ENCODE results near the gene ZKSCAN1.
"Not testable (repeated sequence)": the region's sequence is repeated elsewhere in the genome, so short reads cannot be mapped to it uniquely, and the experiment has no call there.

Gene ZKSCAN1

DNA sequence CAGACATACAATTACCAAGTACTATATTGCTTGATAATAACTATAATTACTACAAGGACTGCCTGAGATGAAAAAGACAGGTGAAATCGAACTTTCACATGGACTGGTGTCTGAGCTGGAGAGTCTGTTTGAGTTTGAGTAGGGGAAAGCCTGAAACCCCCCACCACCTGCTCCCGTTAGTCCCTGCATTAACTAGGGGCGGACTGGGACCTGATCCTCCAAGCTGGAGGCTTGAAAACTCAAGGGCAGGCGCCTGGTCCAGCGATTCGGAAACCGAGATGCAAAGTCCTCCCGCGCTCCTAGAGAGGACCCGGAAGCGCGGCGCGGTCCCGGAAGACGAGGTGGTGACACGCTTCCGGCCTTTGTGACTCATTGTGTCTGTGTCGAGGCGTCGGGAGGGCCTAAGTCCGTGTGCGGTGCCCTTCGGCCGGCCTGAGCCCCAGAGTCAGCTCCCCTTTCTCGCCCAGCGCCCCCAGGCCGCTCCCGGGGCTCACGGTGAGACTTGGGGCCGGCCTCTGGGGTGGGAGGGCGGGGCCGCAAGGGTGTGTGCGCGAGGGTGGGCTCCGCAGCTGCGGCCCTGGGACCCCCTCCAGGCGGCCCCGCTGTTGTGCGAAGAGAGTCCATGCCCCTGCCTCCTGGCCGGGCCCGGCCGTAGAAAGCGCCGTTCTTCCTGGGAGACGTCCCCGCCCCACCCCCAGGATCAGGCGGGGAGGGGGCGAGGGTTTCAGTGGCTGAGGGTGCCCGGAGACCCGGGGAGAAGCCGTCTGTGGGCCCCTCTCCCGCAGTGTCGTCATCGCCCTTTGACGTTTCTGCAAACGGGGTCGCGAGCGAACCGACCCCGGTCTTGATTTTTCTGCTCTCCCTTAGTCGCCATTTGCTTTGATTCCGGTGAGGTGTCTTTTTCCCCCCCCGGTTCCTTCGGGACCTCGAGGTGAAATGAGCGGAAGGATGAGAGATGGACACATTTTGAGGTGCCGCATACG, at the start of gene ZKSCAN1:
Gene ZKSCAN1, plus strand, starts transcription at position 365 of the 983 bp plus-strand sequence. CDS start 7,911 bp downstream, outside the sequence.
- Histone ChIP-seq H3K9ac (peak within 1 kb of the TSS; percentile 94 to 100 (median 99)), H3K9me3 (replicated peaks in 1 of 11) (no peaks in the 10 kb centered on the region), H3K27me3 (no peaks in the 10 kb centered on the region), H3K36me3 (peaks cover 15 to 39% (median 30%) of the 10 kb centered on the region in 11 experiments), H3K27ac (peak within 1 kb of the TSS; percentile 92 to 99 (median 97)), H3K4me3 (peak within 1 kb of the TSS; percentile 93 to 100 (median 97)), H3K4me2 (peak within 1 kb of the TSS; percentile 82 to 97 (median 90)), H3K4me1 (peaks cover 15 to 38% (median 25%) of the 10 kb centered on the region in 10 experiments), H4K20me1 (peaks cover 32 to 48% (median 44%) of the 10 kb centered on the region in 11 experiments; a peak in 21 of 22 replicates)
- TF ChIP-seq Cebpa-rat (IDR thresholded peaks at IDR 0.05) = no peak

DNA sequence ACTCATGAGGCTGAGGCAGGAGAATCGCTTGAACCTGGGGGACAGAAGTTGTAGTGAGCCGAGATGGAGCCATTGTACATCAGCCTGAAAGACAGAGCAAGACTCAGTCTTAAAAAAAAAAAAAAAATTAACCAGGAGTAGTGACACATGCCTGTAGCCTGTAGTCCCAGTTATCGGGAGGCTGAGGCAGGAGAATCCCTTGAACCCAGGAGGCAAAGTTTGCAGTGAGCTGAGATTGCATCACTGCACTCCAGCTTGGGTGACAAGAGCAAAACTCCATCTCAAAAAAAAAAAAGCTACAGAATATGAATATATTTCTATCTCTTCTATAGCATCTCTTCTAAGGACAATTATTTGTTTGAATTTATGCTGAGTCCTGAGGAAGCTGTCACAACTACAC, 46.1 kb upstream of the ZKSCAN1 start:
- H3K36me3 ChIP-seq = no peaks in the 10 kb centered on the region
- no peak overlapping the region for H3K4me3 ChIP-seq
- H3K4me2 ChIP-seq = no peak overlapping the region
- no peak for TF ChIP-seq Cebpa-rat (IDR thresholded peaks at IDR 0.05)
- no peak overlapping the region for H3K9ac ChIP-seq
- peaks cover 0 to 5% (median 0%) of the 10 kb centered on the region in 11 experiments; a peak in 1 of 22 replicates for H3K9me3 ChIP-seq (replicated peaks in 1 of 11)
- no peaks in the 10 kb centered on the region for H3K4me1 ChIP-seq
- H3K27me3 ChIP-seq = no peaks in the 10 kb centered on the region
- H4K20me1 ChIP-seq = no peaks in the 10 kb centered on the region
- H3K27ac ChIP-seq = no peak overlapping the region

DNA sequence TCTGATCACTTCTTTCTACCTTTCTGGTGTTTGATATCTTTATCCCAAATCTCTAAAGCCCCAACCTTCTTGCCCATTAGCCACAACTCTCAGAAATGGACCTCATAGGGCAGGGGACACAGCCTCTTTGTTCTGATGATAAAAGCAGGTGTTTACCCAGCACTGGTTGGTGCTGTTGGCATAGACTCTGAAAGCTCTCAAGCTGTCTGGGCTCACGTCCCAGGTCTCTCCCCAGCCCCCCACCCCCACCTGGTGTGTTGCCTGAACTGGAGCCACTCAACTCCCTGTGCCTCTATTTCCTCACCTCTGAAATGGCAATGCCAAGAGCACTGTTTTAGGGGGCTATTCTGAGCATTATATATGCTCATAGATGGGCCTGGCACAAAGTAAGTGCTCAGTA, 45.6 kb upstream of the ZKSCAN1 start:
- H3K27me3 ChIP-seq; H3K9ac ChIP-seq; H3K9me3 ChIP-seq (replicated peaks in 1 of 11); H4K20me1 ChIP-seq; H3K4me2 ChIP-seq; H3K4me1 ChIP-seq; H3K4me3 ChIP-seq; H3K36me3 ChIP-seq; H3K27ac ChIP-seq: not testable (repeated sequence)

DNA sequence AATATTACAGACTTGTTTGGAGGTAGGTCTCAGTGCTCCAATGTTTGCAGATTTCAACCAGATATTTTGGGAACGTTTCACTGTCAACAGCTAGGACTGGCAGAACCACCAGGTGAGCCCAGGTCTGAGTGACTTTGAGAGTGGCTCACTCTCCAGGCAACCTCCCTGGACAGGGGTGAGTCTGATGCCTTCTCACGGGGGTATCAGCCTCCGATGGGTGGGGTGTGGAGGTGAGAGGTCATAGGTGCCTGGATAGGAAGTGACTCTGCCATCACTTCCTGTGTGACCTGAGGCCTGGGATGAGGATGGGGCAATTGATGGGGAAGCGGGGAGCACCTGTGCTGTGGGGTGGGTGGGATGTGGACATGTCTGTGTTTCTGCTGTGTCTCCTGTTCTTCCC, 44.2 kb upstream of the ZKSCAN1 start:
- no peak for TF ChIP-seq Cebpa-rat (IDR thresholded peaks at IDR 0.05)
- H3K36me3 ChIP-seq = no peaks in the 10 kb centered on the region

DNA sequence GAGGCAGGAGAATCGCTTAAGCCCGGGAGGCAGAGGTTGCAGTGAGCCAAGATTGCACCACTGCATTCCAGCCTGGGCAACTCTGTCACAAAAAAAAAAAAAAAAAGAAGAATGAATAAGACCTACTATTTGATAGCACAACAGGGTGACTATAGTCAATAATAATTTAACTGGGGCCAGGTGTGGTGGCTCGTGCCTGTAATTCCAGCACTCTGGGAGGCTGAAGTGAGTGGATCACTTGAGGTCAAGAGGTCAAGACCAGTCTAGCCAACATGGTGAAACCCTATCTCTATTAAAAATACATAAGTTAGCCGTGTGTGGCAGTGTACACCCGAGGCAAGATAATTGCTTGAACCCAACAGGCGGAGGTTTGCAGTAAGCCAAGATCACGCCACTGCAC, 41.6 kb upstream of the ZKSCAN1 start:
- H3K9ac ChIP-seq, H3K4me1 ChIP-seq: not testable (repeated sequence)

More for the DNA sequence above, 44.2 kb upstream of the ZKSCAN1 start:
- no peak overlapping the region for H3K9ac ChIP-seq
- H3K4me3 ChIP-seq = no peak overlapping the region
- no peak overlapping the region for H3K4me2 ChIP-seq
- H3K9me3 ChIP-seq (replicated peaks in 1 of 11) = peaks cover 0 to 5% (median 0%) of the 10 kb centered on the region in 11 experiments; a peak in 1 of 22 replicates
- no peak overlapping the region for H3K27ac ChIP-seq
- no peaks in the 10 kb centered on the region for H3K27me3 ChIP-seq
- no peaks in the 10 kb centered on the region for H4K20me1 ChIP-seq
- H3K4me1 ChIP-seq = no peaks in the 10 kb centered on the region

DNA sequence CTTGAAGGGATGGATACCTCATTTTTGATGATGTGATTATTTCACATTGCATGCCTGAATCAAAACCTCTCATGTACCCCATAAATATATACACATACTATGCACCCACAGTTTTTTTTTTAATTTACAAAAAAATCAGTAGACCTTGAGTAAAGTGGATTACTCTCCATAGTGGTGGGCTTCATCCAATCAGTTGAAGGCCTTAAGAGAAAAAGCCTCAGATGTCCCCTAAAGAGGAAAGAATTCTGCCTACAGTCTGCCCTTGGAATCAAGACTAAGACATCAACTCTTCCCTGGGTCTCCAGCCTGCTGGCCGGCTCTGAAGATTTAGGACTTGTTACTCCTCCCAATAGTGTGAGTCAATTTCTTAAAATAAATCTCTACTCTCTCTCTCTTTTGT, 40.7 kb upstream of the ZKSCAN1 start:
- Histone ChIP-seq H3K4me3 (no peak overlapping the region), H3K27ac (no peak overlapping the region), H3K4me2 (no peak overlapping the region), H3K4me1 (peaks cover 0 to 1% (median 0%) of the 10 kb centered on the region in 10 experiments; a peak in 1 of 20 replicates), H3K9ac (no peak overlapping the region), H3K27me3 (no peaks in the 10 kb centered on the region), H3K9me3 (replicated peaks in 1 of 11) (peaks cover 0 to 5% (median 0%) of the 10 kb centered on the region in 11 experiments; a peak in 1 of 22 replicates), H3K36me3 (no peaks in the 10 kb centered on the region), H4K20me1 (no peaks in the 10 kb centered on the region)
- TF ChIP-seq Cebpa-rat (IDR thresholded peaks at IDR 0.05) = no peak

More for the DNA sequence above, 41.6 kb upstream of the ZKSCAN1 start:
- H3K27ac ChIP-seq; H3K27me3 ChIP-seq; H3K9me3 ChIP-seq (replicated peaks in 1 of 11); H3K36me3 ChIP-seq; H3K4me3 ChIP-seq; H4K20me1 ChIP-seq; H3K4me2 ChIP-seq: not testable (repeated sequence)

DNA sequence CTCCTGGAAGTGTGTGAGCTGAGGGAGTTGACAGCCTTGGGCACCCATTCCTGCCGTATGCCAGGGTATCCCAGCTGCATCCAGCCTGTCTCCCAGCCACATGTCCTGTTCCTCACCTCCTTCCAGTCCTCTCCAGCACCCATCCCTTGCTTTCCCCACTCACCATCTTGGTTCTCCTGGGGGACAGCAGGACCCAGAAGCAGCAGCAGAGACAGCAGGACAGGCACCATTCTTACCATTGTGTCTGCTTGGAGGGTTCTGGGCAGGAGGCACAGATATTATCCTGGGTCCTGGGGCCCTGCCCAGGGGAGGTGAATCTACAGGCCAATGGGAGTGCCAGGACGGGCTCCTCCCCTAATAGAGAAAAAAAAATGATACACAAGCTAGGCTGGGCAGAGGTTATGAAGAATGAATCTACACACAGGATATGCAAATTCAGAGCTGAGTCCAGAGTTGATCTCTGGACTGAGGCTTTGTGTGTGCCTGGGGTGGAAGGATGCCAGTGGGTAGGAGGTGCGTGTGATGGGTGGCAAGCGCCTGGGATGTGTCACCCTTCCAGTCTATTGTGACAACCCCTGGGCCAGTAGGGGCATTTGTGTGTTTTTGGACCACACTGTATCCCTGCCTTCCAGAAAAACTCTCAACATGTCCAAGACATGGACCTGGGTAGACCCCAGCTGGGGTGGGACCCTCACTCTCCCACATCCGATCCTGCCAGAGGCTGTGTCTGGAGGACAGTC, 39.4 kb upstream of the ZKSCAN1 start, which contains the start of gene AZGP1:
Gene AZGP1, minus strand, starts transcription at position 250 of the 740 bp plus-strand sequence. Its CDS starts 11 bp downstream, at position 239.
- no peak within 1 kb of the TSS for H3K4me2 ChIP-seq
- H3K27ac ChIP-seq = no peak within 1 kb of the TSS
- H3K4me3 ChIP-seq = no peak within 1 kb of the TSS

DNA sequence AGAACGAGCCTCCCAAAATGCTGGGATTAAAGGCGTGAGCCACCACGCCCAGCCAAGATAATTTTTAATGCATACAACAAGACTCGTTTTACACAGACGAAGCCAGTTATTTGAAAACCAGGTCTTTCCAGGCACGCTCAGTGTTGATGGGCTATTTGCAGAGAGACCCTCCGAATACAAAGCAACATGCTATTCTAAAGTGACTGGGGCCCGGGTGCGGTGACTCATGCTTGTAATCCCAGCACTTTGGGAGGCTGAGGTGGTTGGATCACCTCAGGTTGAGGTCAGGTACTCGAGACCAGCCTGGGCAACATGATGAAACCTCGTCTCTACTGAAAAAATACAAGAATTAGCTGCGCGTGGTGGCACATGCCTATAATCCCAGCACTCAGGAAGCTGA, 38.8 kb upstream of the ZKSCAN1 start:
- no peak overlapping the region for H3K4me2 ChIP-seq
- no peak overlapping the region for H3K27ac ChIP-seq
- H3K27me3 ChIP-seq = no peaks in the 10 kb centered on the region
- H3K9ac ChIP-seq = no peak overlapping the region
- no peak overlapping the region for H3K4me3 ChIP-seq
- H3K9me3 ChIP-seq (replicated peaks in 1 of 11) = peaks cover 0 to 5% (median 0%) of the 10 kb centered on the region in 11 experiments; a peak in 1 of 22 replicates
- no peaks in the 10 kb centered on the region for H3K36me3 ChIP-seq
- TF ChIP-seq Cebpa-rat (IDR thresholded peaks at IDR 0.05) = no peak
- H4K20me1 ChIP-seq = no peaks in the 10 kb centered on the region
- peaks cover 0 to 10% (median 2%) of the 10 kb centered on the region in 10 experiments; a peak in 5 of 20 replicates for H3K4me1 ChIP-seq

More for the DNA sequence above, 39.4 kb upstream of the ZKSCAN1 start, which contains the start of gene AZGP1:
- no peaks in the 10 kb centered on the region for H3K27me3 ChIP-seq
- H3K9ac ChIP-seq = no peak within 1 kb of the TSS
- H3K9me3 ChIP-seq (replicated peaks in 1 of 11) = peaks cover 0 to 5% (median 0%) of the 10 kb centered on the region in 11 experiments; a peak in 1 of 22 replicates
- no peaks in the 10 kb centered on the region for H4K20me1 ChIP-seq
- H3K36me3 ChIP-seq = no peaks in the 10 kb centered on the region
- TF ChIP-seq Cebpa-rat (IDR thresholded peaks at IDR 0.05) = no peak
- H3K4me1 ChIP-seq = peaks cover 0 to 10% (median 2%) of the 10 kb centered on the region in 10 experiments; a peak in 5 of 20 replicates

DNA sequence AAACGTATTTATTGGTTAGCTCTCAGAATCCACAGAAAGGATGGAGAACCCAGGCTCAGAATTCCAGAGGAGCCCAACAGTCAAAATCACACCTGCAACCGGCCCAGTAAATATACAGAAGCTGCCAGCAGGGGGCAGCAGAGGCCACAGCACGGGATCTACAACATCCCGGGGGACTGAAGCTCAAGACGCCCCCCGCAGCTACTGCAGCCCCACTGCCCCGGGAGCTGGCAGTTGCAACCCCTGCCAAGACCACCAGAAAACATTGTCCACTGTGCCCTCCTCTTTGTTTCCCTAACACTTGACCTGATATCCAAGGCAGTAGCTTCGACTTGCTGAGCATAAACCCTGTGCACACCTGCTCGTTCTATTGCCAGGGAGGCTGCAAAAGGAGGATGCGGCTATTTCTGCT, 35.6 kb upstream of the ZKSCAN1 start:
- not testable (repeated sequence) for H3K4me3 ChIP-seq; H3K9me3 ChIP-seq (replicated peaks in 1 of 11); H3K36me3 ChIP-seq; H4K20me1 ChIP-seq; H3K27me3 ChIP-seq; H3K9ac ChIP-seq; H3K27ac ChIP-seq
- H3K4me2 ChIP-seq = peak overlapping the region in 7 of 11 experiments; percentile 12 to 57 (median 25); a peak in 9 of 22 replicates
- H3K4me1 ChIP-seq = peaks cover 0 to 16% (median 3%) of the 10 kb centered on the region in 10 experiments; a peak in 6 of 20 replicates

DNA sequence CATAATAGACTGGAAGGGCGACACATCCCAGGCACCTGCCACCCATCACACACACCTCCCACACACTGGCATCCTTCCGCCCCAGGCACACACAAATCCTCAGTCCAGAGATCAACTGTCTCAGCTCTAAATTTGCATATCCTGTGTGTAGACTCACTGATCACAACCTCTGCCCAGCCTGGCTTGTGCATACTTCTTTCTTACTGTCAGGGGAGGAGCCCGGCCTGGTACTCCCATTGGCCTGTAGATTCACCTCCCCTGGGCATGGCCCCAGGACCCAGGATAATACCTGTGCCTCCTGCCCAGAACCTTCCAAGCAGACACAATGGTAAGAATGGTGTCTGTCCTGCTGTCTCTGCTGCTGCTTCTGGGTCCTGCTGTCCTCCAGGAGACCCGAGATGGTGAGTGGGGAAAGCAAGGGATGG, 34.9 kb upstream of the ZKSCAN1 start:
- not testable (repeated sequence) for H3K27me3 ChIP-seq, H3K4me3 ChIP-seq

DNA sequence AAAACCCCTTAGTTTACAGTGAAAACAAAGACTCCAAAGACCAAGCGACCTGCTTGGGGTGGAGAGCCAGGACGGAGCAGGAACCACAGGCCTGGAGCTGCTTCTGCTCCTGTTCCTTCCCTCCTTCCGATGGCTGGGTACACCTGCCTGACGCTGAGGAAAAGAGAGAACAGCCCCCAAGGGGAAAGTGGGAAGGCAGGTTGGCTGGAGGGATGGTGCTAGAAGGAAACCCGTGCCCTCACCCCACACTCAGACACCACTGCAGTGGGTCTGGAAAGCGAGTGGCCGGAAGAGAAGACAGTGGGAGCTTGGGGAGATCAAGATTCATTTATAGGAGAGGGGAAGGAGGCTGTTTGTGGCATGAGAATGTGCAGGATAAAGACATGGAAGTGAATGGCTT, 34.3 kb upstream of the ZKSCAN1 start:
- H3K4me2 ChIP-seq; H3K4me3 ChIP-seq; H3K9me3 ChIP-seq (replicated peaks in 1 of 11); H3K36me3 ChIP-seq; H3K27ac ChIP-seq; H3K9ac ChIP-seq; H4K20me1 ChIP-seq; H3K27me3 ChIP-seq: not testable (repeated sequence)
- H3K4me1 ChIP-seq = peaks cover 0 to 16% (median 3%) of the 10 kb centered on the region in 10 experiments; a peak in 6 of 20 replicates

More for the DNA sequence above, 34.9 kb upstream of the ZKSCAN1 start:
- Histone ChIP-seq H3K4me2 (peak overlapping the region in 4 of 11 experiments; percentile 24 to 29 (median 28); a peak in 3 of 22 replicates), H3K4me1 (peaks cover 0 to 16% (median 3%) of the 10 kb centered on the region in 10 experiments; a peak in 6 of 20 replicates)
- H3K27ac ChIP-seq; H3K9me3 ChIP-seq (replicated peaks in 1 of 11); H4K20me1 ChIP-seq; H3K36me3 ChIP-seq; H3K9ac ChIP-seq: not testable (repeated sequence)

Measured in BLaER1 treated with 17β-estradiol and CSF1 and Interleukin-3, amounts not matched to agents 10 nM and 100 nM (cell line).